SK-N-SH (cell line): ENCODE data around the gene SMIM11.

Experiments used
- EP300 ChIP-seq, 2 experiments: IDR thresholded peaks; 2 replicates each; pipeline versions ENCODE4 v1.4.0 to v1.6.1; 2012; ENCODE audit warnings: borderline replicate concordance in 1 of 2, low read depth in 1 of 2, low read length in 1 of 2
- FOXM1 ChIP-seq: IDR thresholded peaks from 2 replicates; pipeline ENCODE4 v1.4.0; 2012; ENCODE audit warnings: low read depth, mild to moderate bottlenecking
- IRF3 ChIP-seq: fragments of 150-350 bp; IDR thresholded peaks from 2 replicates; pipeline ENCODE4 v1.6.1; 2016; ENCODE audit warnings: mild to moderate bottlenecking, low read depth, low read length
- POLR2AphosphoS5 ChIP-seq: IDR thresholded peaks from 2 replicates; pipeline ENCODE4 v1.6.1; 2012; ENCODE audit warnings: low read depth, low read length
- TAF1 ChIP-seq: IDR thresholded peaks from 2 replicates; pipeline ENCODE4 v1.6.1; 2012; ENCODE audit warnings: low read depth, mild to moderate bottlenecking, low read length, moderate library complexity, borderline replicate concordance
- YY1 ChIP-seq: IDR thresholded peaks from 2 replicates; pipeline ENCODE4 v1.4.0; 2012; ENCODE audit warnings: low read depth, mild to moderate bottlenecking
- TF ChIP-seq, protein P1 (sequence below): IDR thresholded peaks from 2 replicates; pipeline ENCODE4 v1.4.0; 2012; ENCODE audit warnings: low read depth
- TF ChIP-seq, protein P2 (sequence below): fragments of 200-600 bp; sonication (generic); IDR thresholded peaks from 2 replicates; pipeline ENCODE4 v1.6.1; 2017; ENCODE audit warnings: antibody characterized with exemption, mild to moderate bottlenecking, moderate library complexity
- TF ChIP-seq, protein P3 (sequence below): IDR thresholded peaks from 2 replicates; pipeline ENCODE4 v1.6.1; 2012; ENCODE audit warnings: mild to moderate bottlenecking, low read depth, low read length, moderate library complexity
- TF ChIP-seq, protein P4 (sequence below): IDR thresholded peaks from 2 replicates; pipeline ENCODE4; 2012

DNA sequence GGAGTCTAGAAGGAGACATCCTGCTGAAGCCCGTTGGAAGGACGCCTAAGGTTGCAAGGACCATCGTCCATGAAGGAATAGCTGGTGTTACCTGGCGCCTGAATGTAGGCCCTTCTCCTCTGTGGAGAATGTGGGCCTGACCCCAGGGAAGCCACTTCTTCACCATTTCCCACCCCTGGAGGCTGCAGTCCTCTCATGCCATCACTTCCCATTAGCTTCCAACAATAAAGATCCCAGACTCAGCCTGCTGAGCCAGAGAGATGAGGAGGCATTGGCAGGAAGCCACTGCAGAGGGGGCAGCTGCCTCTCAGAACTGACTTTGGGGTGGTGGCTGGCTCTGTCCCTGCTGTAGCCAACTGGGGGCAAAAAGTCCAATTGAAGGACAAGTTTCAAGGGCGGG lies 32.8 kb upstream of the SMIM11 start:
- TF ChIP-seq FOXM1 (no peak), YY1 (no peak), EP300 (IDR thresholded peaks at IDR 0.05; ENCODE audit: borderline replicate concordance in 1 of 2, low read depth in 1 of 2, low read length in 1 of 2) (no peak), TAF1 (no peak), IRF3 (no peak), POLR2AphosphoS5 (no peak)
- TF ChIP-seq, protein P1, sequence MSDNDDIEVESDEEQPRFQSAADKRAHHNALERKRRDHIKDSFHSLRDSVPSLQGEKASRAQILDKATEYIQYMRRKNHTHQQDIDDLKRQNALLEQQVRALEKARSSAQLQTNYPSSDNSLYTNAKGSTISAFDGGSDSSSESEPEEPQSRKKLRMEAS, result no peak
- TF ChIP-seq, protein P2, sequence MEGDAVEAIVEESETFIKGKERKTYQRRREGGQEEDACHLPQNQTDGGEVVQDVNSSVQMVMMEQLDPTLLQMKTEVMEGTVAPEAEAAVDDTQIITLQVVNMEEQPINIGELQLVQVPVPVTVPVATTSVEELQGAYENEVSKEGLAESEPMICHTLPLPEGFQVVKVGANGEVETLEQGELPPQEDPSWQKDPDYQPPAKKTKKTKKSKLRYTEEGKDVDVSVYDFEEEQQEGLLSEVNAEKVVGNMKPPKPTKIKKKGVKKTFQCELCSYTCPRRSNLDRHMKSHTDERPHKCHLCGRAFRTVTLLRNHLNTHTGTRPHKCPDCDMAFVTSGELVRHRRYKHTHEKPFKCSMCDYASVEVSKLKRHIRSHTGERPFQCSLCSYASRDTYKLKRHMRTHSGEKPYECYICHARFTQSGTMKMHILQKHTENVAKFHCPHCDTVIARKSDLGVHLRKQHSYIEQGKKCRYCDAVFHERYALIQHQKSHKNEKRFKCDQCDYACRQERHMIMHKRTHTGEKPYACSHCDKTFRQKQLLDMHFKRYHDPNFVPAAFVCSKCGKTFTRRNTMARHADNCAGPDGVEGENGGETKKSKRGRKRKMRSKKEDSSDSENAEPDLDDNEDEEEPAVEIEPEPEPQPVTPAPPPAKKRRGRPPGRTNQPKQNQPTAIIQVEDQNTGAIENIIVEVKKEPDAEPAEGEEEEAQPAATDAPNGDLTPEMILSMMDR, result no peak
- TF ChIP-seq, protein P3, sequence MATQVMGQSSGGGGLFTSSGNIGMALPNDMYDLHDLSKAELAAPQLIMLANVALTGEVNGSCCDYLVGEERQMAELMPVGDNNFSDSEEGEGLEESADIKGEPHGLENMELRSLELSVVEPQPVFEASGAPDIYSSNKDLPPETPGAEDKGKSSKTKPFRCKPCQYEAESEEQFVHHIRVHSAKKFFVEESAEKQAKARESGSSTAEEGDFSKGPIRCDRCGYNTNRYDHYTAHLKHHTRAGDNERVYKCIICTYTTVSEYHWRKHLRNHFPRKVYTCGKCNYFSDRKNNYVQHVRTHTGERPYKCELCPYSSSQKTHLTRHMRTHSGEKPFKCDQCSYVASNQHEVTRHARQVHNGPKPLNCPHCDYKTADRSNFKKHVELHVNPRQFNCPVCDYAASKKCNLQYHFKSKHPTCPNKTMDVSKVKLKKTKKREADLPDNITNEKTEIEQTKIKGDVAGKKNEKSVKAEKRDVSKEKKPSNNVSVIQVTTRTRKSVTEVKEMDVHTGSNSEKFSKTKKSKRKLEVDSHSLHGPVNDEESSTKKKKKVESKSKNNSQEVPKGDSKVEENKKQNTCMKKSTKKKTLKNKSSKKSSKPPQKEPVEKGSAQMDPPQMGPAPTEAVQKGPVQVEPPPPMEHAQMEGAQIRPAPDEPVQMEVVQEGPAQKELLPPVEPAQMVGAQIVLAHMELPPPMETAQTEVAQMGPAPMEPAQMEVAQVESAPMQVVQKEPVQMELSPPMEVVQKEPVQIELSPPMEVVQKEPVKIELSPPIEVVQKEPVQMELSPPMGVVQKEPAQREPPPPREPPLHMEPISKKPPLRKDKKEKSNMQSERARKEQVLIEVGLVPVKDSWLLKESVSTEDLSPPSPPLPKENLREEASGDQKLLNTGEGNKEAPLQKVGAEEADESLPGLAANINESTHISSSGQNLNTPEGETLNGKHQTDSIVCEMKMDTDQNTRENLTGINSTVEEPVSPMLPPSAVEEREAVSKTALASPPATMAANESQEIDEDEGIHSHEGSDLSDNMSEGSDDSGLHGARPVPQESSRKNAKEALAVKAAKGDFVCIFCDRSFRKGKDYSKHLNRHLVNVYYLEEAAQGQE, result no peak
- TF ChIP-seq, protein P4, sequence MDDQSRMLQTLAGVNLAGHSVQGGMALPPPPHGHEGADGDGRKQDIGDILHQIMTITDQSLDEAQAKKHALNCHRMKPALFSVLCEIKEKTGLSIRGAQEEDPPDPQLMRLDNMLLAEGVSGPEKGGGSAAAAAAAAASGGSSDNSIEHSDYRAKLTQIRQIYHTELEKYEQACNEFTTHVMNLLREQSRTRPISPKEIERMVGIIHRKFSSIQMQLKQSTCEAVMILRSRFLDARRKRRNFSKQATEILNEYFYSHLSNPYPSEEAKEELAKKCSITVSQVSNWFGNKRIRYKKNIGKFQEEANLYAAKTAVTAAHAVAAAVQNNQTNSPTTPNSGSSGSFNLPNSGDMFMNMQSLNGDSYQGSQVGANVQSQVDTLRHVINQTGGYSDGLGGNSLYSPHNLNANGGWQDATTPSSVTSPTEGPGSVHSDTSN, result peak; percentile 26; the same call in 1 of the 2 replicates
